Ovary (tissue), 3 donors: ENCODE measurements around the gene BRIP1.
"Not testable (repeated sequence)": the region's sequence is repeated elsewhere in the genome, so short reads cannot be mapped to it uniquely, and the experiment has no call there.

ENCODE experiments used
- CTCF ChIP-seq, 3 donors: fragments of 450-650 bp in 2 of 3; fragments of 200-600 bp in 1 of 3; IDR thresholded peaks; one replicate each; pipeline versions ENCODE4 v1.5.1 to v1.8.0; 2016 to 2022; ENCODE audit warnings: antibody characterized with exemption in 3 of 3, mild to moderate bottlenecking in 1 of 3
- EP300 ChIP-seq: sonication (generic); formaldehyde crosslinking; IDR thresholded peaks from one replicate; pipeline ENCODE4 v1.6.1; 2017; ENCODE audit warnings: antibody characterized with exemption
- POLR2A ChIP-seq: fragments of 450-650 bp; IDR thresholded peaks from one replicate; pipeline ENCODE4 v1.6.1; 2017; ENCODE audit warnings: antibody characterized with exemption, mild to moderate bottlenecking, moderate library complexity
- donor health status: DM: no; HTN: no; CAD: no.

- not testable (repeated sequence) for TF ChIP-seq CTCF (IDR thresholded peaks at IDR 0.05); POLR2A; EP300
These were observed 89.2 kb downstream of the BRIP1 start for GRCh38 chr17:61774087-61774486.
